DMS114 treated with DMSO at 0.1 percent for 48 hours (cell line): ENCODE data around the gene TRAF1.
"Not testable (repeated sequence)": the region's sequence is repeated elsewhere in the genome, so short reads cannot be mapped to it uniquely, and the experiment has no call there.

Experiments
- DNase-seq: peaks from one replicate; lab custom pipeline; 2025; ENCODE audit not compliant: unreplicated experiment; lab: John Stamatoyannopoulos, UW

Gene TRAF1

GRCh38 chr9:120926397-120926928 lies at the start of gene TRAF1:
Gene TRAF1, minus strand, starts transcription at chr9:120926796. Its CDS starts 721 bp downstream, at chr9:120926075.
- no peak for DNase-seq

DNA sequence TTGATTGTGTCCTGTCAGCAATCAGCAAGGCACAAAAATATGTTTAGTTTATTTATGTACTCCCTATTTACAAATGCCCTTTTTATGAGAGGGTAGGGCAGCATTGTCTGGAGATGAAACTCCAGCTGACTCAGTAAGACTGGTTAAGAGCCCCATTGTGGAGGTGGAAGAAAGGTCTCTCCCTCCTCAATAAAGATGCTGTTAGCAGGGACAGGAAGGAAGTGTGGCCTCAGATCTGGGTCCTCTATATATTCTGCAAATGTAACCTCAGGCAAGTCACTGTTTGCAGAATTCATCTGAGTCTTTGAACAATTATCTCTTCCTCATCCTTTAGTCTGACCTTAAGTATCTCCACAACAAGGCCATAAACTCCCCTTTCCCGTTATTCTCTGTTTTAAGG lies 48.3 kb upstream of the TRAF1 start:
- DNase-seq: no peak

DNA sequence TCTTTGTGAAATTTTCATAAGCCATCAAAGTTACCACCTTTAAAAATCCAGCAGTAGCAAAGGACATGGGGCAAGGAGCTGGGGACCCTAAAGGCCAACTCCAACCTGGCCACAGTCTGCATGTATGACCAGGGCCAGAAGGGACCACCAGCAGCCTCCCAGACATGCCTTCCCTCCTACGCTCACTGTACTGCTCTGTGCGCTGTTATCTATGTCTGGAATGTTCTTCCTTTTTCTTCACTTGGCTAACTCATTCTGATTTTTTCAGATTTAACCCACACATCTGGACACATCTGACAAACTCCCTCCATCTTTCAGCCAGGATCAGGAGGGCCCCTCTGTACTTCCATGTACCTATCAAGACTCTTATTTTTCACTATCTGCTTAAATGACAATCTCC lies 47.6 kb upstream of the TRAF1 start:
- DNase-seq: no peak

DNA sequence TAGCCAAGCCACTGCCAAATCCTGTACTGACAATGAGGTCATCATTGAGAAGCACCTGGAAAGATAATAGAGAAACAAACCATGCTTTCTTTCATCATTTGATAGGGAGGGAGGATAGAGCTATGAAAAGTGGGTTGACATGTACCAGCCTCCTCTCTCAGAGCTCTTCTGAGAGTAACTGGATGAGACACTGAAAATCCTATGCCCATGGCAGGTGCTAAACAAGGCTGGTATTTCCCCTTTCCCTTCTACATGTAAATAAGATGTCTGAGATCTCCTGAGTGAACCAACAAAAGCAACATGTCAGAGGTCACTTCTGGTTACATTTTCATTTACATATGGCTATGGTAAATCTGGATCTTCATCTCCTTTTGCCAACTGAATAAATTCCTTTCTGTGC lies 45.3 kb upstream of the TRAF1 start:
- DNase-seq: no peak

DNA sequence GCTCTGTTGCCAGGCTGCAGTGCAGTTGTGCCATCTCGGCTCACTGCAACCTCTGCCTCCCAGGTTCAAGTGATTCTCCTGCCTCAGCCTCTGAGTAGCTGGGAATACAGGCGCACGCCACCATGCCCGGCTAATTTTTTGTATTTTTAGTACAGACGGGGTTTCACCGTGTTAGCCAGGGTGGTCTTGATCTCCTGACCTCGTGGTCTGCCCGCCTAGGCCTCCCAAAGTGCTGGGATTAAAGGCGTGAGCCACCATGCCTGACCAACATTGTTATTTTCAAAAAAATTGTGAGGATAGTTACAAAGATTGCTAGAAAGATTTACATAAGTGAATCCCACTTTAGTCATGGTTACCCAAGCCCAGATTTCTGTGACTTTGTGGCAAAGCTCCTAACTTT lies 44.9 kb upstream of the TRAF1 start:
- not testable (repeated sequence) for DNase-seq

GRCh38 chr9:120970244-120970643 lies 43.6 kb upstream of the TRAF1 start:
- DNase-seq: no peak

- DNase-seq: no peak
These were observed 39.4 kb upstream of the TRAF1 start for GRCh38 chr9:120966013-120966369.

DNA sequence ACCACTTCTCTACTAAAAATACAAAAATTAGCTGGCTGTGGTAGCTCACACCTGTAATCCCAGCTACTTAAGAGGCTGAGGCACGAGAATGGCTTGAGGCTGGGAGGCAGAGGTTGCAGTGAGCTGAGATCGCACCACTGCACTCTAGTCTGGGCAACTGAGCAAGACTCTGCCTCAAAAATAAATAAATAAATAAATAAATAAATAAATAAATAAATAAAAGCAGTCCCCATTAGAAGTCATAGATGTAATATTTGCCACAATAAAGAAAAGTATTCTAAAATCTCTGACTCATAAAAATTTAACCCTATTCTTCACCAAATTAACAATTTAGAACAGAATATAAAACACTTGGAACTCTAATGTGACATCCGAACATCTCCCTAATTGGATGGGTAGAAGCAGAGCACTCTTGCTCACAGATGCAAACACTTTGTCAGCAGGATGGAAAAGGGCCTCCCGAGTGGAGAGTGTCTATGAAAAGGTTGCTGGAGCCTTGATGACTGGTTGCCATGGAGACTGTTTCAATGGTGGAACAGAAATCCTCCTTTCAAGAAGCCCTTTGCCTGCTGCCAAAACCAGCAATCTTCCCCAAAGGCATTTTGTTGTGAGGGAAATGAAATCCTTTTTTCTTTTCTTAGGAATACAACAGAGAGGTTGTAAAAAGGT lies 38.9 kb upstream of the TRAF1 start:
- DNase-seq: no peak

DNA sequence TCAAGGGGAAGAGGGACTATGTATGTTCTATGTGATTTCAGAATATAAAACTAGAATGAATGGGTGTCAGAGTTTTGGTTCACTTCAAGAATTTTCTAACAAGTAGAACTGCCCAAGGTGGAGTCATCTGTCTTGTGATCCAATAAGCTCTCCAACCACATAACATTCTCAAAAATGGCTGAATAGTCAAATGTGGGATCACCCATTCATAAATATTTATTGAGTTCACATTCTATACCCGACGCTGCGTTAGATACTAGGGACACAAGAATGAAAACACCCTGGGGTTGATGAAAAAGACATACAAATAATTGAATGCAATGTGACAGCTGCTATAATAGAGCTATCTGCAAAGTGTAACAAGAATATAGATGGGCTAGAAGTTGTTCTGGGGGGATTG lies 35.3 kb upstream of the TRAF1 start:
- no peak for DNase-seq

DNA sequence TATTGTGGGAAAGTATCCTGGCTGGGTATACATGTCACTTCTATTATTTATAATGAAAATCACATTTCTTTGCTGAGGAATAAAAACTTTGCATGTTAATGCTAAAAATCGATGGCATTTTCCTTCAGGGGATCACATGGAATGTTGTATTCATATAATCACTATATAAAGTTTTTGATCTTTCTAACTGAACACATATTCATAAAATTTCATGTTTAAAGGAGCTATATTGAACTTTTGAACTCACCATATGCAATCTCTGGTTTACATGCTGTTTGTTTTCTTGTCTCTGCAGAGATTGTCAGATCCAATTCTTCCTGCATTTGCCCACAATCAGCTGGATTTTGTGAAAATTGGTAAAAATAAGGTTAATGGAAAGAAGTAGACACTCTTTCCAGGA lies 33.4 kb upstream of the TRAF1 start:
- no peak for DNase-seq

- DNase-seq: no peak
These were observed 30.3 kb upstream of the TRAF1 start for GRCh38 chr9:120956862-120957261.

GRCh38 chr9:120951960-120952618 lies 25.5 kb upstream of the TRAF1 start:
- DNase-seq: no peak

DNA sequence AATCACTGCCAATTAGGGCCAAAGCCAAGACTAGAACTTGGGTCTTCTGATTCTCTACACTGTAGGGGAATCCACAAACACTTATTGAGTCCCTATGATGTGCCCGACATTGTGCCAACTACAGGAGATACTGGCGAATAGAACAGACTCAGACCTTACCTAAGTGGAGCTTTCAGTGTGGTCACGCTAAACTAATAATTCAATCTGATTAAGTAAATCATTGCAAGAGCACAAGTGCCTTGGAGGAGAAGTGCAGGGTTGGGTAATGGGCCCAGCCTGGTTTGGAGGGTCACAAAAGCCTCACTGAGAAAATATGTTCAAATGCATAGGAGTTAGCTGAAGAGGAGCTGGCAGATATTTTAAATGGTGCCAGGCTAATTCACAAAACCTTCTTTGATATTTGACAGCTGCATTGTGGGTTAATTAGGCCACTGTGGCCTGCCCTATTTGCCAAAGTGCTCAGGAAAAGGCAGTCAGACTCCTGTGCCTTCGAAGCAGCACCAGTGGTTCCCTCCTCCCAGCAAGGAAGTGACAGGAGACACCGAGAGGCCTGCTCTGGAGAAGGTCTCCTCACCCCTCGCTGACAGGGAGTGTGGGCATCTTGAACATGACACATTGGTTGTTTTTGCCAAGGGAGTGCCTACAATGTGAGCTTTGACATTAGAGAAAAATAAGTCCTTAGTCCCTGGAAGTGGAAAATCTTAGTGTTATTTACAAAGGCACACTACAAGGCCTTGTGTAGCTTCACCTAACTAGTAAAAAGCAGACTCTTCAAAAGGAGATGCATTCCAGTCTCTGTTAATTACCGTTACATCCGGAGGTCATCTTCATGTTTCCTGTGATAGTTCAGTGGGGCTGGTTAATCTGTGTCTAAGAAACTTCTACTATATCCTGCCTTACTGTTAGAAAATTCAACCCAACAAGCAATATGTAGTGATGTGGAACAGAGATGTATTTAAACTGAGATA lies 24.1 kb upstream of the TRAF1 start:
- DNase-seq: no peak

DNA sequence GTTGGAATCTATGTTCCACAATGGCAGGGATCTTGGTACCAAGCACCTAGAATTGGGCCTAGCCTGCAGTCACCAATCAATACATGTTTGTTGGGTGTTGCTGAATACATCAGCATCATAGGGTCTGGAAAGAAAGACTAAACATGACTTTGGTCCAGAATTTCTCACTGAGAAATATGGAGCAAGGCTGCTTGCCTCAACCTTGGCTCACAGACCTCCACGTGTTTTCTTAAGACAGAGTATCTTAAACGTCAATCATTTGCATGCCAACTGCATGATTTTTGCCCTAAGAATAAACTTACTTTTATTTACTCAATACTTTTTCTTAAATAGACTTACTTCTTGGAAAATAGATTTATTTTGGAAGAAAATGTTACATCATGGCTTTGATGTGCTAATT lies 22.7 kb upstream of the TRAF1 start:
- no peak for DNase-seq

DNA sequence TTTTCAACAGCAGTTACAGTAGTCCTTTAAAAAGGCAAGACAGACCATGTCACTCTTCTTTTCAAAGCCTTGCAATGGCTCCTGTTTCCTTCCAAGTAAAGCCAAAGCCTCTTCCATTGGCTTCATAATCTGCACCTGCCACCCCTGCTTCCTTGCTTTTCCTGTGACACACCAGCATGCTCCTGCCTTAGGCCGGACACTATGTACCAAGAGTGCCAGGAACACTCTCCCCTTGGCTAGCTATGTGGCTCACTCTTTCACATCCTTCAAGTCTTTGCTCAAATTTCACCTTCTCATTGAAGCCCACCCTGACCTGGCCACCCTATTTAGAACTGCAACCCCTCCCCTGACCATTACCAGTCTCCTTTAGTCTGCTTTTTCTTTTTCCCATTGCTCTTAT lies 22.2 kb upstream of the TRAF1 start:
- no peak for DNase-seq

GRCh38 chr9:120947222-120947621 lies 20.6 kb upstream of the TRAF1 start:
- DNase-seq: no peak

DNA sequence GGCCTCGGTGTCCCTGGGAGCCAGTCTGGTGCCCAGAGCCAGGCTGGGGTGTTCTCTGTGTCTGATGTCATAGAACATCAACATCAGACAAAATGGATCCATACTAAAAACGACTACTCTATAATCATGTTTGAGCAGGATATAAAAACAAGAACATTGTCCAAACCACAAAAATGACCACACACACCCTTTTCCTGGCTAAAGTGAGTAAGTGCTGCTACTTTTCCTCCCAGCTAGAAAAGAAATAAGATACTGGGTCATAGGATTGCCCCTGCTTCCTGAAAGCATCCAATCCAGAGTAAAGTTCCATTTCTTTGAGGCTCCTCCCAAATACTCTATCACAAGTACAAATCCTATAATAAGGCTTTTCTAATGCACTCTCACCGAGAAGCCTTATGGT lies 19.7 kb upstream of the TRAF1 start:
- no peak for DNase-seq

GRCh38 chr9:120944948-120945347 lies 18.4 kb upstream of the TRAF1 start:
- no peak for DNase-seq

DNA sequence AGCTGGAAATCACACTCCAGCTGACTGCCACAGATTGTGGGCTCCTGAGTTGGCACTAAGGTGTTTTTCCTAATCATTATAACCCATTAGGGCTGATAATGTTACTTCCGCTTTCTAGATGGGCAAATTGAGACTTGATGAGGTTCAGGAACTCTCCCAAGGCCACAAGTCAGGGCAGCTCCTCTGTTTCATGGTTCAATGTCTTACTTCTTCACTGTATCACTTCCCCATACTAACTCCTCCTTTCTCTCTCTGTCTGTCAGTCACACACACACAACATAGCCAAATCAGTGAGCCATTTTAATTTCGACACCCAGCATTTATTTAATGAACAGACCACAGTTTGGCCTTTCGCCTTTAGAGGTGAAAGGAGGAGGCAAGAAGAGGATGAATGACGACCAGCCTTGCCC lies 17.8 kb upstream of the TRAF1 start:
- no peak for DNase-seq

- no peak for DNase-seq
These were observed 15.8 kb upstream of the TRAF1 start for GRCh38 chr9:120942186-120943001.
